ENCODE measurements around the gene GFOD1.

The GFOD1 gene

GRCh38 chr6:13508711-13509705 lies 21.6 kb upstream of the GFOD1 start:
- no peaks in the 10 kb centered on the region for H3K9me3 ChIP-seq (replicated peaks; ENCODE audit: low read length)
- H3K4me1 ChIP-seq (ENCODE audit: control insufficient read depth, insufficient read depth, low read length), result no peaks in the 10 kb centered on the region
- H3K9ac ChIP-seq (ENCODE audit: low read depth, low read length), result no peak overlapping the region
- no peaks in the 10 kb centered on the region for H3K36me3 ChIP-seq (ENCODE audit: insufficient read depth, low read length)
- no peak overlapping the region for H3K4me2 ChIP-seq (ENCODE audit: low read length)
- H3K4me3 ChIP-seq (ENCODE audit: low read length), result no peak overlapping the region
- H3K27me3 ChIP-seq (ENCODE audit: control insufficient read depth, insufficient read depth, low read length), result peaks cover 3% of the 10 kb centered on the region

- H3K9me3 ChIP-seq (replicated peaks; ENCODE audit: low read length), result no peaks in the 10 kb centered on the region
- H3K27me3 ChIP-seq (ENCODE audit: control insufficient read depth, insufficient read depth, low read length), result no peaks in the 10 kb centered on the region
- no peak overlapping the region for H3K4me2 ChIP-seq (ENCODE audit: low read length)
- no peaks in the 10 kb centered on the region for H3K36me3 ChIP-seq (ENCODE audit: insufficient read depth, low read length)
- H3K9ac ChIP-seq (ENCODE audit: low read depth, low read length), result no peak overlapping the region
- H3K4me3 ChIP-seq (ENCODE audit: low read length), result no peak overlapping the region
- no peaks in the 10 kb centered on the region for H3K4me1 ChIP-seq (ENCODE audit: control insufficient read depth, insufficient read depth, low read length)
Observed at GRCh38 chr6:13507306-13507860, 20.0 kb upstream of the GFOD1 start.

- no peak overlapping the region for H3K4me2 ChIP-seq (ENCODE audit: low read length)
- H3K9ac ChIP-seq (ENCODE audit: low read depth, low read length), result no peak overlapping the region
- H3K4me1 ChIP-seq (ENCODE audit: control insufficient read depth, insufficient read depth, low read length), result no peaks in the 10 kb centered on the region
- no peaks in the 10 kb centered on the region for H3K9me3 ChIP-seq (replicated peaks; ENCODE audit: low read length)
- H3K4me3 ChIP-seq (ENCODE audit: low read length), result no peak overlapping the region
- H3K27me3 ChIP-seq (ENCODE audit: control insufficient read depth, insufficient read depth, low read length), result no peaks in the 10 kb centered on the region
- H3K36me3 ChIP-seq (ENCODE audit: insufficient read depth, low read length), result no peaks in the 10 kb centered on the region
Observed at GRCh38 chr6:13505345-13505734, 17.9 kb upstream of the GFOD1 start.

GRCh38 chr6:13504611-13505344 lies 17.4 kb upstream of the GFOD1 start:
- Histone ChIP-seq H3K4me2 (ENCODE audit: low read length) (no peak overlapping the region), H3K9ac (ENCODE audit: low read depth, low read length) (no peak overlapping the region), H3K4me3 (ENCODE audit: low read length) (no peak overlapping the region), H3K36me3 (ENCODE audit: insufficient read depth, low read length) (no peaks in the 10 kb centered on the region), H3K4me1 (ENCODE audit: control insufficient read depth, insufficient read depth, low read length) (no peaks in the 10 kb centered on the region), H3K9me3 (replicated peaks; ENCODE audit: low read length) (no peaks in the 10 kb centered on the region), H3K27me3 (ENCODE audit: control insufficient read depth, insufficient read depth, low read length) (no peaks in the 10 kb centered on the region)

- H3K4me2 ChIP-seq (ENCODE audit: low read length), result no peak overlapping the region
- H3K36me3 ChIP-seq (ENCODE audit: insufficient read depth, low read length), result no peaks in the 10 kb centered on the region
- H3K27me3 ChIP-seq (ENCODE audit: control insufficient read depth, insufficient read depth, low read length), result no peaks in the 10 kb centered on the region
Observed at GRCh38 chr6:13500915-13501314, 13.5 kb upstream of the GFOD1 start.

GRCh38 chr6:13500264-13500663 lies 12.9 kb upstream of the GFOD1 start:
- Histone ChIP-seq H3K9ac (ENCODE audit: low read depth, low read length) (no peak overlapping the region), H3K4me2 (ENCODE audit: low read length) (no peak overlapping the region), H3K9me3 (replicated peaks; ENCODE audit: low read length) (no peaks in the 10 kb centered on the region), H3K27me3 (ENCODE audit: control insufficient read depth, insufficient read depth, low read length) (no peaks in the 10 kb centered on the region), H3K4me1 (ENCODE audit: control insufficient read depth, insufficient read depth, low read length) (no peaks in the 10 kb centered on the region), H3K4me3 (ENCODE audit: low read length) (no peak overlapping the region), H3K36me3 (ENCODE audit: insufficient read depth, low read length) (no peaks in the 10 kb centered on the region)

More at GRCh38 chr6:13500915-13501314, 13.5 kb upstream of the GFOD1 start:
- Histone ChIP-seq H3K4me1 (ENCODE audit: control insufficient read depth, insufficient read depth, low read length) (no peaks in the 10 kb centered on the region), H3K4me3 (ENCODE audit: low read length) (no peak overlapping the region), H3K9ac (ENCODE audit: low read depth, low read length) (no peak overlapping the region), H3K9me3 (replicated peaks; ENCODE audit: low read length) (no peaks in the 10 kb centered on the region)

- Histone ChIP-seq H3K9ac (ENCODE audit: low read depth, low read length) (no peak overlapping the region), H3K4me3 (ENCODE audit: low read length) (no peak overlapping the region), H3K36me3 (ENCODE audit: insufficient read depth, low read length) (no peaks in the 10 kb centered on the region), H3K9me3 (replicated peaks; ENCODE audit: low read length) (no peaks in the 10 kb centered on the region), H3K27me3 (ENCODE audit: control insufficient read depth, insufficient read depth, low read length) (no peaks in the 10 kb centered on the region), H3K4me1 (ENCODE audit: control insufficient read depth, insufficient read depth, low read length) (no peaks in the 10 kb centered on the region), H3K4me2 (ENCODE audit: low read length) (no peak overlapping the region)
Observed at GRCh38 chr6:13496513-13497190, 9.3 kb upstream of the GFOD1 start.

- no peaks in the 10 kb centered on the region for H3K9me3 ChIP-seq (replicated peaks; ENCODE audit: low read length)
- no peak overlapping the region for H3K4me3 ChIP-seq (ENCODE audit: low read length)
- H3K27me3 ChIP-seq (ENCODE audit: control insufficient read depth, insufficient read depth, low read length), result no peaks in the 10 kb centered on the region
- no peaks in the 10 kb centered on the region for H3K36me3 ChIP-seq (ENCODE audit: insufficient read depth, low read length)
- no peaks in the 10 kb centered on the region for H3K4me1 ChIP-seq (ENCODE audit: control insufficient read depth, insufficient read depth, low read length)
- no peak overlapping the region for H3K4me2 ChIP-seq (ENCODE audit: low read length)
- no peak overlapping the region for H3K9ac ChIP-seq (ENCODE audit: low read depth, low read length)
Observed at GRCh38 chr6:13495818-13496217, 8.4 kb upstream of the GFOD1 start.

- Histone ChIP-seq H3K4me2 (ENCODE audit: low read length) (no peak overlapping the region), H3K4me3 (ENCODE audit: low read length) (no peak overlapping the region), H3K9me3 (replicated peaks; ENCODE audit: low read length) (no peaks in the 10 kb centered on the region), H3K9ac (ENCODE audit: low read depth, low read length) (no peak overlapping the region), H3K36me3 (ENCODE audit: insufficient read depth, low read length) (no peaks in the 10 kb centered on the region), H3K27me3 (ENCODE audit: control insufficient read depth, insufficient read depth, low read length) (no peaks in the 10 kb centered on the region), H3K4me1 (ENCODE audit: control insufficient read depth, insufficient read depth, low read length) (no peaks in the 10 kb centered on the region)
Observed at GRCh38 chr6:13495112-13495776, 7.8 kb upstream of the GFOD1 start.

- Histone ChIP-seq H3K9ac (ENCODE audit: low read depth, low read length) (no peak overlapping the region), H3K9me3 (replicated peaks; ENCODE audit: low read length) (no peaks in the 10 kb centered on the region), H3K4me2 (ENCODE audit: low read length) (no peak overlapping the region), H3K27me3 (ENCODE audit: control insufficient read depth, insufficient read depth, low read length) (no peaks in the 10 kb centered on the region), H3K36me3 (ENCODE audit: insufficient read depth, low read length) (no peaks in the 10 kb centered on the region), H3K4me3 (ENCODE audit: low read length) (no peak overlapping the region), H3K4me1 (ENCODE audit: control insufficient read depth, insufficient read depth, low read length) (no peaks in the 10 kb centered on the region)
Observed at GRCh38 chr6:13494137-13494536, 6.7 kb upstream of the GFOD1 start.

- Histone ChIP-seq H3K4me1 (ENCODE audit: control insufficient read depth, insufficient read depth, low read length) (no peaks in the 10 kb centered on the region), H3K36me3 (ENCODE audit: insufficient read depth, low read length) (no peaks in the 10 kb centered on the region), H3K9me3 (replicated peaks; ENCODE audit: low read length) (no peaks in the 10 kb centered on the region), H3K4me3 (ENCODE audit: low read length) (no peak overlapping the region), H3K9ac (ENCODE audit: low read depth, low read length) (no peak overlapping the region), H3K27me3 (ENCODE audit: control insufficient read depth, insufficient read depth, low read length) (no peaks in the 10 kb centered on the region), H3K4me2 (ENCODE audit: low read length) (no peak overlapping the region)
Observed at GRCh38 chr6:13493147-13493546, 5.7 kb upstream of the GFOD1 start.

All from skeletal muscle satellite cell (primary cell).